H9 (cell line): ENCODE measurements around the gene TRAT1. TPM values are rescaled to one million over a fixed set of nuclear protein-coding genes. Genes with fewer than 3 reads are reported as not detected.

Experiments used
- DNase-seq: peaks from one replicate; pipeline ENCODE4 v3.0.0-alpha.2; 2017
- H2AFZ ChIP-seq: one replicate; pipeline ENCODE4 v1.6.1; 2013; ENCODE audit warnings: mild to moderate bottlenecking, low read length, control low read depth, moderate library complexity
- H2AK5ac ChIP-seq: 2 replicates; pipeline ENCODE4 v1.6.1; 2013; ENCODE audit warnings: low read length, control low read depth, mixed read lengths; ENCODE audit not compliant: insufficient read length
- H2BK120ac ChIP-seq: one replicate; pipeline ENCODE4 v1.6.1; 2013; ENCODE audit warnings: low read depth, mild to moderate bottlenecking, low read length, control low read depth, inconsistent platforms; ENCODE audit not compliant: poor library complexity, severe bottlenecking
- H2BK12ac ChIP-seq: 2 replicates; pipeline ENCODE4 v1.6.1; 2013; ENCODE audit warnings: low read length, control low read depth, mixed read lengths, low read depth; ENCODE audit not compliant: insufficient read length
- H2BK15ac ChIP-seq: 2 replicates; pipeline ENCODE4 v1.6.1; 2013; ENCODE audit warnings: low read depth, low read length, control low read depth
- H2BK20ac ChIP-seq: one replicate; pipeline ENCODE4 v1.6.1; 2013; ENCODE audit warnings: low read depth, mild to moderate bottlenecking, low read length, control low read depth, inconsistent platforms; ENCODE audit not compliant: poor library complexity, severe bottlenecking
- H2BK5ac ChIP-seq: 2 replicates; pipeline ENCODE4 v1.6.1; 2013; ENCODE audit warnings: low read length, control low read depth, mixed read lengths; ENCODE audit not compliant: insufficient read length
- H3K14ac ChIP-seq: 2 replicates; pipeline ENCODE4 v1.6.1; 2013; ENCODE audit warnings: low read length, control low read depth; ENCODE audit not compliant: insufficient read depth
- H3K18ac ChIP-seq: 2 replicates; pipeline ENCODE4 v1.6.1; 2013; ENCODE audit warnings: low read depth, mild to moderate bottlenecking, mixed read lengths, low read length, control low read depth; ENCODE audit not compliant: insufficient read length
- H3K23ac ChIP-seq: 2 replicates; pipeline ENCODE4 v1.6.1; 2013; ENCODE audit warnings: low read length, control low read depth, mixed read lengths, low read depth; ENCODE audit not compliant: insufficient read length
- H3K23me2 ChIP-seq: 2 replicates; pipeline ENCODE4 v1.6.1; 2013; ENCODE audit warnings: low read depth, mild to moderate bottlenecking, mixed read lengths, low read length, control low read depth; ENCODE audit not compliant: insufficient read length, poor library complexity, severe bottlenecking
- H3K27ac ChIP-seq: 2 replicates; pipeline ENCODE4 v1.5.1; 2013; ENCODE audit warnings: low read length, control low read depth, mixed read lengths, low read depth; ENCODE audit not compliant: insufficient read length
- H3K27me3 ChIP-seq: 2 replicates; pipeline ENCODE4 v1.6.1; 2013; ENCODE audit warnings: low read length, control low read depth, inconsistent platforms; ENCODE audit not compliant: insufficient read depth
- H3K4ac ChIP-seq: 2 replicates; pipeline ENCODE4 v1.6.1; 2013; ENCODE audit warnings: low read depth, mild to moderate bottlenecking, control low read depth, inconsistent platforms, low read length, moderate library complexity
- H3K4me1 ChIP-seq: 2 replicates; pipeline ENCODE4 v1.6.1; 2013; ENCODE audit warnings: low read length, control low read depth, inconsistent platforms; ENCODE audit not compliant: insufficient read depth
- H3K4me2 ChIP-seq: 2 replicates; pipeline ENCODE4 v1.6.1; 2013; ENCODE audit warnings: low read length, control low read depth, mixed read lengths; ENCODE audit not compliant: insufficient read length, insufficient read depth
- H3K56ac ChIP-seq: 2 replicates; pipeline ENCODE4 v1.6.1; 2013; ENCODE audit warnings: low read depth, mild to moderate bottlenecking, mixed read lengths, low read length, control low read depth; ENCODE audit not compliant: insufficient read length
- H3K79me1 ChIP-seq: 2 replicates; pipeline ENCODE4 v1.6.1; 2013; ENCODE audit warnings: low read depth, mild to moderate bottlenecking, moderate library complexity, low read length, control low read depth, inconsistent platforms; ENCODE audit not compliant: insufficient read depth, poor library complexity, severe bottlenecking
- H3K79me2 ChIP-seq: 2 replicates; pipeline ENCODE4 v1.6.1; 2013; ENCODE audit warnings: low read length, control low read depth, inconsistent platforms; ENCODE audit not compliant: insufficient read depth
- H3K9ac ChIP-seq: 2 replicates; pipeline ENCODE4 v1.6.1; 2013; ENCODE audit warnings: low read length, control low read depth, mixed read lengths; ENCODE audit not compliant: insufficient read length; ENCODE audit errors: extremely low read depth
- H3K9me3 ChIP-seq: one replicate; pipeline ENCODE4 v1.6.1; 2013; ENCODE audit warnings: low read depth, low read length, inconsistent platforms; ENCODE audit not compliant: control insufficient read depth
- H3T11ph ChIP-seq: one replicate; pipeline ENCODE4 v1.6.1; 2013; ENCODE audit warnings: mild to moderate bottlenecking, low read length, control low read depth, inconsistent platforms
- H4K20me1 ChIP-seq: one replicate; pipeline ENCODE4 v1.6.1; 2013; ENCODE audit not compliant: control insufficient read depth, insufficient read length, insufficient read depth
- H4K5ac ChIP-seq: 2 replicates; pipeline ENCODE4 v1.6.1; 2013; ENCODE audit warnings: low read depth, mild to moderate bottlenecking, mixed read lengths, low read length, control low read depth; ENCODE audit not compliant: insufficient read length
- H4K8ac ChIP-seq: replicated peaks from 2 replicates; pipeline ENCODE4 v1.6.1; 2013; ENCODE audit warnings: low read length, control low read depth, mixed read lengths, low read depth; ENCODE audit not compliant: insufficient read length
- H4K91ac ChIP-seq: 2 replicates; pipeline ENCODE4 v1.6.1; 2013; ENCODE audit warnings: low read depth, mild to moderate bottlenecking, moderate library complexity, mixed read lengths, low read length, control low read depth; ENCODE audit not compliant: insufficient read length
- H3K27ac Mint-ChIP-seq, 3 experiments: 2 replicates in 2 of 3; 3 replicates in 1 of 3; pipeline ENCODE4 v1.8.0; 2020 to 2021; ENCODE audit warnings: mixed read lengths in 3 of 3, mild to moderate bottlenecking in 1 of 3, moderate library complexity in 1 of 3
- H3K27me3 Mint-ChIP-seq: 2 replicates; pipeline ENCODE4 v1.8.0; 2021; ENCODE audit warnings: low read depth, mild to moderate bottlenecking, moderate library complexity, mixed read lengths
- H3K36me3 Mint-ChIP-seq, 3 experiments: 2 replicates in 2 of 3; 3 replicates in 1 of 3; pipeline ENCODE4 v1.8.0; 2020 to 2021; ENCODE audit warnings: low read depth in 3 of 3, mixed read lengths in 3 of 3; ENCODE audit not compliant: insufficient read depth in 1 of 3
- H3K4me1 Mint-ChIP-seq, 2 experiments: 2 replicates each; pipeline ENCODE4 v1.8.0; 2020; ENCODE audit warnings: mixed read lengths in 2 of 2
- H3K4me3 Mint-ChIP-seq, 2 experiments: 2 replicates in 1 of 2; 3 replicates in 1 of 2; pipeline ENCODE4 v1.8.0; 2020 to 2021; ENCODE audit warnings: mild to moderate bottlenecking in 2 of 2, mixed read lengths in 2 of 2, moderate library complexity in 1 of 2
- H3K9me3 Mint-ChIP-seq, 2 experiments: 2 replicates in 1 of 2; 3 replicates in 1 of 2; pipeline ENCODE4 v1.8.0; 2020; ENCODE audit warnings: mild to moderate bottlenecking in 2 of 2, mixed read lengths in 2 of 2, moderate library complexity in 1 of 2
- WGBS: extraction: QIAGEN DNeasy Blood & Tissue Kit; methylation state at CpG from one replicate; pipeline ENCODE4 v1.1.7; 2013; ENCODE audit warnings: missing lambda C conversion rate, low lambda C conversion rate, mixed read lengths; ENCODE audit not compliant: insufficient read length; ENCODE audit errors: extremely low coverage; 5-methylcytosine and 5-hydroxymethylcytosine counted together
- total RNA-seq: library from RNA; stranded (reverse); gene quantifications from 2 replicates; pipeline ENCODE4 v1.2.1, GENCODE V29; 2021
- TF ChIP-seq, protein P1 (sequence below): fragments of 200-600 bp; sonication (generic); conservative IDR thresholded peaks from 3 replicates; pipeline ENCODE4 v1.8.0; 2021; ENCODE audit warnings: antibody characterized with exemption, mild to moderate bottlenecking

TRAT1 gene
- total RNA-seq, 1 experiment from 2014 or later, result not detected

DNA sequence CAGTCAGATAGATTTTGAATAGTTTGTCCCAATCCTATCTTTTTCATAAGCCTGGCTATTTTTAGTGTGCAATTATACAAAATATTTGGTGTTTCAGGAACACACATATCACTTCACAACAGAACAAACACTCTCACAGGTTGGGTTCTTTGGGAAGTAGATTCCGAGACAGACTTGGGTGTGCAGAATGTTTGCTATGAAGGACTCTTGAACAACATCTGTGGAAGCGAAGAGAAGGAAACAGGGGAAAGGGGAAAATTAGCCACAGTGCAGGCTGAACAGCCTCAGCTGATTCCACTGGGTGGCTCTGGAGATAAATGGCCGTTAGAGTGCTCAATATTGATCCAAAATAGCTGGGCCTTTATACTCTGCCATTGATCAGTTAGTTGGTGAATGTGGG is 69.2 kb downstream of the TRAT1 start:
- no peak overlapping the region; a peak in 1 of 7 replicates for H3K27ac Mint-ChIP-seq
- Histone ChIP-seq H3K23ac (no peak overlapping the region), H2BK5ac (no peak overlapping the region), H3K4ac (no peak overlapping the region), H3K9me3 (no peaks in the 10 kb centered on the region), H3K23me2 (no peaks in the 10 kb centered on the region), H3K79me1 (no peaks in the 10 kb centered on the region), H3K14ac (no peak overlapping the region), H2BK15ac (no peak overlapping the region), H3T11ph (no peak overlapping the region), H3K27me3 (no peaks in the 10 kb centered on the region), H2BK12ac (no peak overlapping the region), H4K20me1 (no peaks in the 10 kb centered on the region), H3K9ac (no peak overlapping the region), H4K91ac (no peak overlapping the region), H3K4me2 (no peak overlapping the region), H4K5ac (no peak overlapping the region), H3K56ac (no peak overlapping the region), H3K18ac (no peak overlapping the region), H3K79me2 (no peaks in the 10 kb centered on the region), H4K8ac (no peak overlapping the region), H2AK5ac (no peak overlapping the region), H3K27ac (no peak overlapping the region), H2BK20ac (no peak overlapping the region), H2AFZ (no peak overlapping the region), H3K4me1 (peaks cover 3% of the 10 kb centered on the region), H2BK120ac (no peak overlapping the region)
- TF ChIP-seq, protein P1, sequence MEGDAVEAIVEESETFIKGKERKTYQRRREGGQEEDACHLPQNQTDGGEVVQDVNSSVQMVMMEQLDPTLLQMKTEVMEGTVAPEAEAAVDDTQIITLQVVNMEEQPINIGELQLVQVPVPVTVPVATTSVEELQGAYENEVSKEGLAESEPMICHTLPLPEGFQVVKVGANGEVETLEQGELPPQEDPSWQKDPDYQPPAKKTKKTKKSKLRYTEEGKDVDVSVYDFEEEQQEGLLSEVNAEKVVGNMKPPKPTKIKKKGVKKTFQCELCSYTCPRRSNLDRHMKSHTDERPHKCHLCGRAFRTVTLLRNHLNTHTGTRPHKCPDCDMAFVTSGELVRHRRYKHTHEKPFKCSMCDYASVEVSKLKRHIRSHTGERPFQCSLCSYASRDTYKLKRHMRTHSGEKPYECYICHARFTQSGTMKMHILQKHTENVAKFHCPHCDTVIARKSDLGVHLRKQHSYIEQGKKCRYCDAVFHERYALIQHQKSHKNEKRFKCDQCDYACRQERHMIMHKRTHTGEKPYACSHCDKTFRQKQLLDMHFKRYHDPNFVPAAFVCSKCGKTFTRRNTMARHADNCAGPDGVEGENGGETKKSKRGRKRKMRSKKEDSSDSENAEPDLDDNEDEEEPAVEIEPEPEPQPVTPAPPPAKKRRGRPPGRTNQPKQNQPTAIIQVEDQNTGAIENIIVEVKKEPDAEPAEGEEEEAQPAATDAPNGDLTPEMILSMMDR, result no peak
- no peak overlapping the region for H3K4me3 Mint-ChIP-seq
- WGBS, result no CpG with 5 or more reads among the region's 3 CpGs
- no peaks in the 10 kb centered on the region for H3K27me3 Mint-ChIP-seq
- no peaks in the 10 kb centered on the region for H3K36me3 Mint-ChIP-seq
- no peaks in the 10 kb centered on the region for H3K9me3 Mint-ChIP-seq
- H3K4me1 Mint-ChIP-seq, result peaks cover 10 to 13% of the 10 kb centered on the region in 2 experiments
- no peak for DNase-seq
